ENCODE data around the gene ACOT7.
"Not testable (repeated sequence)": the region's sequence is repeated elsewhere in the genome, so short reads cannot be mapped to it uniquely, and the experiment has no call there.

The ACOT7 gene, protein sequence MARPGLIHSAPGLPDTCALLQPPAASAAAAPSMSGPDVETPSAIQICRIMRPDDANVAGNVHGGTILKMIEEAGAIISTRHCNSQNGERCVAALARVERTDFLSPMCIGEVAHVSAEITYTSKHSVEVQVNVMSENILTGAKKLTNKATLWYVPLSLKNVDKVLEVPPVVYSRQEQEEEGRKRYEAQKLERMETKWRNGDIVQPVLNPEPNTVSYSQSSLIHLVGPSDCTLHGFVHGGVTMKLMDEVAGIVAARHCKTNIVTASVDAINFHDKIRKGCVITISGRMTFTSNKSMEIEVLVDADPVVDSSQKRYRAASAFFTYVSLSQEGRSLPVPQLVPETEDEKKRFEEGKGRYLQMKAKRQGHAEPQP

DNA sequence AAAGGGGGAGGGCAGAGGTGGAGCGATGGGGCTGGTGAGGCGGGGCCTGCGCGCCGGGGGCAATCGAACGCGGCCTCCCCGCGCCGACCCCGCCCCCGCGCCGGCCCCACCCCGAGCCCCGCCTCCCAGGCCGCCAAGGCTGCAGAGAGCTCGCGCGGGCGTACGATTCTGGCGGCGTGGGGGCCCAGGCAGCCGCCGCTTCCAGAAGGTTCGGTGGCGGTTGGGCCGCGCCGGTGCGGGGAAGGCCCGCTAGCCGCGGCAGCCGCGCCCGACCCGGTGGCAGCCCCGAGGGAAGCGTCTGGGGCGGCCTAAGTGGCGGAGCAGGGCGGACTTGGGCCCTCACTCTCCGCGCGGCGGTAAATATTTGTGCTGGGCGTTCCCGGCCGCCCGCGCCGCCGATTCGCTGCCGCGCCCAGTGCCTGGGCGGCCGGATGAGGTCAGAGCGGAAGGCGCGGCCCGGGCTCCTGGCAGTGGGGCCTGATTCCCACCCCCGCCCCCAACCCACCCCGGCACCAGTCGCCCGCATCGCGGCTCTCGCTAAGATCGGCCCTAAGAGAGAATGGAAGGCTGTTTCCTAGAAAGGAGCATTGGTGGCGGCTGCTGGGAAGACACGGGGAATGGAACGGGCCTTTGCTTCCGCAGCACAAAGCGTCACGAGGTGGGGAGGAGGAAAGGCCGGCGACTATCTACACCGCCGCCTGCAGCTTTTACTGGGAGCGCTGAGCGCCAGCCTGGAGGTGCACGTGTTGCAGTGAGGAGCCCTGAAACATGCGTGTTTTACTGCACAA is at the start of gene ACOT7:
Gene ACOT7, minus strand, starts transcription at position 368 of the 788 bp plus-strand sequence. CDS start 368 bp downstream, outside the sequence.
- DNase-seq = peak; percentile 89 to 98 (median 96)

DNA sequence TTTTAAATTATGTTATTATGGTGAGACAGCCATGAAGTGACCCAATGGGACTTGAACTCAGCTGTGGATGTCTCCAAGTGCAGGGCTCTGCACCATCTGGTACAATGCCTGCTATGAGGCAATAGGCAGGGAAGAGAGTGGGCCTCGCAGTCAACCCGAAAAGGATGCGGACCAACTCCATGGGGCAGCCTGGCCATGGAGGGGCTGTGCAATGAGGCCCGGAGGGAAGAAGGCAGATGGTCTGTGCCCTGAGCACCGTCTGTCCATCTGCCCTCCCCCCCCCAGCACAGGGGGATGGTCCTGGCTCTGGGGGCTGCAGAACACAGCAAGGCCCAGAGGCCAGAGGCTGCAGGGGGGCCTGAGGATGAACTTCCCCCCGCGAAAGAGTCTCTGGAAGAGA is 48.0 kb upstream of the ACOT7 start:
- no peak for DNase-seq

DNA sequence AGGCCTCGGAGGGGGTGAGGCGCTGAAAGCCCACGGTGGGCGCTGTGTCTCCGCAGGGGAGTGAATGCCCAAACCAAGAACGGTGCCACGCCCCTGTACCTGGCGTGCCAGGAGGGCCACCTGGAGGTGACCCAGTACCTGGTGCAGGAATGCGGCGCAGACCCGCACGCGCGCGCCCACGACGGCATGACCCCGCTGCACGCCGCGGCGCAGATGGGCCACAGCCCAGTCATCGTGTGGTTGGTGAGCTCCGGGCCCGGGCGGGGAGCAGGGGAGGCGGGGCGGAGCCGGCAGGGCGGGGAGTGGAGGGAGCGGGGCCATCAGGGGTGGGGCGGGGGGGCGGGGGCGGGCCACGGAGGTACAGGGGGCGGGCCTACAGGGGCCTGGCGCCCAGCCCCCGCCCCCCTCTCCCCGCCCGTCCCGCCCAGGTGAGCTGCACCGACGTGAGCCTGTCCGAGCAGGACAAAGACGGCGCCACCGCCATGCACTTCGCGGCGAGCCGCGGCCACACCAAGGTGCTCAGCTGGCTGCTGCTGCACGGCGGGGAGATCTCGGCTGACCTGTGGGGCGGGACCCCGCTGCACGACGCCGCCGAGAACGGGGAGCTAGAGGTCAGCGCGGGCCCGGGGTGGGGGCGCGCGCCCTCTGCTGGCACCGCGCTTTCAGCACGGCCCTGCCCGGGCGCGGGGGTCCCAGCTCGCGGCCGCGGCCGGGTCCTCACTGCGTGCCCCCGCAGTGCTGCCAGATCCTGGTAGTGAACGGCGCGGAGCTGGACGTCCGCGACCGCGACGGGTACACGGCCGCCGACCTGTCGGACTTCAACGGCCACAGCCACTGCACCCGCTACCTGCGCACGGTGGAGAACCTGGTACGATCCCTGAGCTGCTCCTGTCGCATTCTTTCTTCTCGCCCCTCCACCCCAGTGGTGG is 46.9 kb upstream of the ACOT7 start:
- DNase-seq = peak; percentile 46 to 75 (median 58)

DNA sequence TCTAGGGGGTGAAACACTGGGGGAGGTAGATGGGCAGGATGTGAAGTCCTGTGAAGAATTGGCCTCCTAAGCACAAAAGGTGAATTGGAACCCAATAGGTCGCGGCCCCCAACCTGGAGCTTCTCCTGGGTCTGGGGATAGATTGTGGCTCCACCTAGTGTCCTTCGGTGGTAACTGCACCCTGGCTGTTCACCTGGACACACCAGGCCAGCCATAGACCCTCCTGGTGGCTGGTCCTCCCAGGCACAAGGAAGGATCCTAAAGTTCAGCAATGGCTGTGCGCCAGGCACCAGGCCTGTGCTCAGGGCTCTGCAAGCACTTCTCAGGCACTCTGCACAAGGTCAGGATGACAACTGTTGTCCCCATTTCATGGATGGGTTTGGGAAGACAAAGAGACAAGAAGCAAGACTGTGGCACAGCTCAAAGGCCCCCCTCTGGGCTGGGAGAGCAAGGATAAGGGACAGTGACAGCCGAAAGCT is 44.5 kb upstream of the ACOT7 start:
- peak; percentile 52 to 67 (median 60) for DNase-seq

DNA sequence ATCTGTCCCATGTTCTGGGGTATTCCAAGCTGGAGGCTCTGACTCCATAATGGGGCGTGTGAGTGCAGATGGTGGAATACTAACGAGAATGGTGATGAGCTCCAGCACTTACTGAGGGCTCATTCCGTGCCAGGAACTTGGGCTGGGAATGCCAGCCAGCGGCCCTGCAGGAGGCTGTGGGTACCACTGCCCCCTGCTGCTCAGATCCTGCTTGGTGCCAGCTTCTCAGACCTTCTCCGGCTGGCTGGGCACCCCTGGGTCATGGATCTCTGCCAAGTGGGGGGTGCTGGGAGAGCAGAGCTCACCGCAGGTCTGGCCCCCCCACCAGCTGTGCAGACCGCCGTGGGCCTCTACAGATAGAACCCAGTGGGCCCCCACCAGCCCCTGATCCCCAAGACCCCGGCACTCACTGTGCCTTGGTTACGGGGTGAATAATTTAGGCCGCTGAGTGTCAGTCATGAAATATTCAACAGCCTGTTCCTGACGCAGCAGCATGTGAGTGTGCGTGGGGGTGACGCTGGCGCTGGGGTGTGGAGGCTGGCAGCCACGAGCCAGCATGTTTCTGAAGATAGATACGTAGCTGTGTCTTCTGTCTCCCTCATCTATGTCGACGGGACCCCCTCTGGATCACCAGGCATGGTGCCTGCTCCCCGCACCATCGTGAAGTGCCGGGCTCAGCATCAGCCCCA is 43.6 kb upstream of the ACOT7 start:
- not testable (repeated sequence) for DNase-seq

DNA sequence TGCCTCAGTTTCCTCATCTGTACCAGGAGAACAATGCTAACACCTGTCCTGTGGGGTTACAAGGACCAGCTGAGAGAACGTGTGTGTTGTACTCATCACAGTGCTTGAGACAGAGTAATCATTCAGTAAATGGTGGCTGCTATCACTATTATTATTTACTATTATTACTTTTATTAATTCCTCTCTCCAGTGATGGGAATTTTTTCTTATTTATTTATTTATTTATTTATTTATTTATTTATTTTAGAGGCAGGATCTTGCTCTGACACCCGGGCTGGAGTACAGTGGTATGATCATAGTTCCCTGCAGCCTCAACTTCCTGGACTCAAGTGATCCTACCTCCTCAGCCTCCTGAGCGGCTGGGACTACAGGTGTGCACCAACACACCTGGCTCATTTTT is 42.7 kb upstream of the ACOT7 start:
- not testable (repeated sequence) for DNase-seq

DNA sequence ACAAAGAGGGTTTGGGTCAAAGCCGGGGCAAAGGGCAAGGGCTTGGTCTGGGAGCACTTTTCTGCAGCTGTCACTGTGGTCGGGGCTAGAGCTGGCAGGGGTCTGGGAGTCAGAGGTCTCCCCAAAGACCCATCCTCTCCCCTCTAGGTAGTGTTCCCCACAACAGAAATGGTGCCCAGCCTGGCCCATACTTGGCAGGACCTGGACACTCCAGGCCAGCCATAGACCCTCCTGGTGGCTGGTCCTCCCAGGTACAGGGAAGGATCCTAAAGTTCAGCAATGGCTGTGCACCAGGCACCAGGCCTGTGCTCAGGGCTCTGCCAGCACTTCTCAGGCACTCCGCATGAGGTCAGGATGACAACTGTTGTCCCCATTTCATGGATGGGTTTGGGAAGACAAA is 42.0 kb upstream of the ACOT7 start:
- no peak for DNase-seq

DNA sequence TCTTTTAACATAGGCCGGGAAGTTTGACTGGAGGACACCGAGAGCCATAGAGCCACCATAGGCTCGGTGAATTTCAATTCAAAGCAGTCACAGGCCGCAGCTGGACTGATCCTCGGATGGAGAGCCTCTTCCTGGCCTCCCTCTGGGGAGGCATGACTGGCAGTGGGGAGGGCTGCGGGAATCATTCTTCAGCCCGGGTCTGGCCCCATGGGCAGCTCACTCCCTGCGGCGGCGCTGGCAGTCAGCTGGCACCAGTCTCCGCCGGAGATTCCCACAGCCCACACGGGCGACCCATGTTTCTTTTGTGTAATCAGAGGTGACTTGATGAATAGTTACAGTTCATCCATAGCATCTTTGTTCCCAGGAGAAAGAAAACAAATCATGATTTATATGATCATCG is 41.6 kb upstream of the ACOT7 start:
- DNase-seq = no peak

DNA sequence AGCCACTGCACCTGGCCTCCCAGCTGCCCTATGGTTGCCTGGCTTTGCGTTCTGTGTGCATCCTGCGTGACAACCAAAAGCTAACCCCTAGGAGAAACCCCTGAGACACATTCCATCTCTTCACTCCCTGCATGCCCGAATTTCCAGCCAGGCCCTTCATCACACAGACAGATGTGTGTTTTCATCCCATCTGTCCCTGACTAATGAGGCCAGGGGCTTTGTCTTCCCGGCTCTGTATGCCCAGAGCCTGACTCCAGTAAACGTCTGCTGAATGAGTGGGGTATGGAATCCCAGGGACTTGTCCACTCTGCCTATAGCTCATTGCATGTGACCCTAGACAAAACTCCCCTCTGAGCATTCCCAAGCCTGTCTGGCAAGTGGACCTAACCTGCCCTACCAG is 40.6 kb upstream of the ACOT7 start:
- no peak for DNase-seq

DNA sequence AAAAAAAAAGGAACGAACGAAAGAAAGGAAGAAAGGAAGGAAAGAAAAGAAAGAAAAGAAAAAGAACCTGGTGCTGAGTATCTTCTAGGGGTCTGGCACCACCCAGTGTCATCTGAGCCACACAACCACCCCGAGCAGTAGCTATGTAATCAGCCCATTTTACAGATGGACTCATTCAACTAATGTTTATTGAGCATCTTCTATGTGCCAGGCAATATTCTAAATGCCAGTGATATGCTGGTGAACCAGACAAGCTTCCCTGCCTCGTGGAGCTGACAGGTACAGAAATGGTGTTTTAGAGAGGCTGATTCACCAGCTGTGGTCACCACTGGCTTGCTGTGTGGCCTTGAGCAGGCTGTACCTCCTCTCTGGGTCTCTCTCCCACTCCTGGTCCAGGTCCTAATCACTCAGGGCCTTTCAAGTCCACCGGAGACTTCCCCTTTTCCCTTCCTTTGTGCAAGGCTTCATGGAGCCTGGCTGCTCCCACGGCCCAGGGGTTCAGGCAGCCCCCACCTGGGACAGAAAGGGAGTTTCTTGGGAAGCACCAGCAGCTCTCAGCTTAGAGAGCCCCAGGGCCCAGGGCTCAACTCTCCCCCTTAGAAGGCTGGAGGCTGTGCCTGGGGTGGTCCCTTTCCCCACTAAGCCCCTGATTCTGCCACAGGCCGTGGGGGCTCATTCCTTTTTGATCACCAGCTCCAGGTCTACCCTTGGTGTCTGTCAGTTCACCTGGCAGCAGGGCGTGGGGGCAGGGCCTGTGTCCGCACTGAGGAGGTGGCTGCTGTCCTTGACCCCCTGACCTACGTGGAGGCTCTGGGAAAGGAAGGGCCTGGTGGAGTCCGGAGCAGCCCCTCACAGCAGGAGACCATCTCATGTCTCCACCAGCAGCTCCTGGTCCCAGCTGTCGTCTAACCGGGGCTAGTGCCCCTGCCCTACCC is 38.3 kb upstream of the ACOT7 start:
- DNase-seq = not testable (repeated sequence)

DNA sequence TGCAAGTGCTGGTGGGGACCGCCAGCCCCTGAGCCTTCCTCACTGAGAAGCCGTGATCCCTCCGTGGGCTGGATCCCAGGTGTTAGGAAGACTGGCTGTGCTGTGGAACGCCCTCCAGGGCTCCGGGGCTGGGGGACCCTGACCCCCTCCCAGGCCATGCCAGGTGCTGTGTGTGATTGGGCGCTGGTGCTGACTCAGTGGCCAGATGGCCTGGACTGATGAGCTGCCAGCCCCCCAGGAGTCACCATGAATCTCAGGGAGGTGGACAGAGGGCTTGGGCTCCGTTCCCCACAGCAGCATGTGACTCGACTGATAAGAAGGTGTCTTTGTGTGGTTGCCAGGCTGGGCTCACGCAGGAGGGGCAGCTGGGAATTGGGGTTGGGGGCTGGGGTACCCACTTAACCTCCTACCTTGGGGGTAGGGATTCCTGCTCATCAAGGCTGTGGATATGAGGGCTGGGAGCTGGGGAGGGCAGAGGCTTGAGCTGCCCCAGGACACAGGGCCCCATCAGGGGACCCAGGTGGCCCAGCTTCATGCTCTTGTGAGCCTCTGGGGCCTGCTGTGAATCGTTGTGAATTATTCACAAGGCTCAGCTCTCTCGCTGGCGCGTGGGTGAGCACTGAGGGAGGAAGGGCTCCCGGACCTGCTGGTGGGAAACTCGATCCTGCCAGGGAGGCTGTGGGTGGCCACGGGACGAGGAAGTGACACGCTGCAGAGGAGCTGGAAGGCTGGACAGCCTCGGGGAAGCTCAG is 36.3 kb upstream of the ACOT7 start:
- peak; percentile 68 to 86 (median 68) for DNase-seq

DNA sequence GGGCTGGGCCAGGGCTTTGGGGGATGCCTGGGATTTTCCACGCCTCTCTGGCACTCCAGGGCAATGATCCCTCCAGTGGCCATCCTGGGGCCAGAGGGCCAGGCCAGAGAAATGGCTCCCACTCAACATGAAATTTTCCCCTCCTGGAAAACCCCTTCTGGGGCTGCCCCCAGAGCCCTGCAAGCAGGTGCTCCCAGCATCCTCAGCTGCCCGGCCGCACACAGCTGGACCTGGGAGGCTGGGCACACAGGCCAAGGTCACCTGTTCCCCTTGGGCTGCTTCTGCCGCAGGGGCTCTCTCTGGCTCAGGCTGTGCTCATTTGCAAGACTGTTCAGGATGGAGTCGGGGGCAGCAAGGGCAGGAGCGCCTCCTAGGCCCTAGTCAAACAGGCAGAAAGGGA is 34.9 kb upstream of the ACOT7 start:
- not testable (repeated sequence) for DNase-seq

DNA sequence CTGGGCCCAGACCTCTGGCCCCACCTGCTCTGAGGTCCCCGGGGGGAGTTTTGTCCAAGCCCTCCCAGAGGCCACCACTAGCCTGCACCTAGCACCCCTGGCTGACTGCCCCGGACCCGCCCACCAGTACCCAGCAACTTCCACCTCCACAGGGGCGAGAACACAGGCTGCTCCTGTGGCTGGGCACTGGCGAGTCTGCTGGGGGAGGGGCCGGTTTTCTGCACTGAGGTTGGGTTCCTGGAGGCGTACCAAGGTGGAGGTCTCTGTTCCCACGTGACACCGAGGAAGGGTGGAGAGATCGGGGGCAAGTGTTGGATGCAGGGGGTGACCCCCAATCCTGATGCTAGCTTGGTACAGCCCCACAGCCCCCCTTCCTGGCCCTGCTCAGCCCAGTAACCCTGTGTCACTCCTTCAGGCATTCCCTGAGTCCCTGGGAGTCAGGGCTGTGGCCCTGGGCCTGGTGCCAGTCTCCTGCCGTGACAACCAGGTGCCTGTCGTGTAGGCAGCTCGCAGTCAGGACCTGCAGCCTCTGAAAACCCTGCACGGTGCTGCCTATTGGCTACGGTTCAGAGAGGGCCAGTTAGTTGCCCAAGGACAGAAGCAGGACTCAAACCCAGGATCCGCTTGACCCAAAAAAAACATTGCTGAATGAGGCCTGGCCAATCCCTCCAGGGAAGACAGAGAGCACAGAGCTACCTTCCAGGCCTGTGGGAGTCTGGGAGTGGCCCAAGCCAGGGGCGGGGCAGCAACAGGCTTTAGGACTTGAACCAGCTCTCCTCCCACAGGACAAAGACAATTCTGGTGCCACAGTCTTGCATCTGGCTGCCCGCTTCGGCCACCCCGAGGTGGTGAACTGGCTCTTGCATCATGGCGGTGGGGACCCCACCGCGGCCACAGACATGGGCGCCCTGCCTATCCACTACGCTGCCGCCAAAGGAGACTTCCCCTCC is 34.1 kb upstream of the ACOT7 start:
- DNase-seq = no peak

DNA sequence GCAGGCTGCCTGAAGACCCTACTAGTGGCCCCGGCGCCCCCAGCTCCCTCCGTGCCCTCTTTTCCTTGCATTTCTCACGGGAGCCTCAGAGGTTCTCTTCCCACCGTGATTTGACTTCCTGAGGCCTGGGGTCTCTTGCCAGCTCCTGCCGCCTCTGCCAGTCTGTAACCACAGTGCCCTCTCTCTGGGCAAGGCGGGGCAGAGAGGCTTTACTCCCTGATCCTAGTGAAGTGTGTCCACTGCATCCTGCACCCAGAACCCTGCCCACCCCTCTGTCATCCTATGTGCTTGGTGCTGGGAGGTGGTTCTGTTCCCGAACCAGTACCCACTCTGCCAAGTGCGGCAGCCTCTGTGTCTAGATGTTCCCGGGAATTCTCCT is 33.4 kb upstream of the ACOT7 start:
- DNase-seq = no peak

DNA sequence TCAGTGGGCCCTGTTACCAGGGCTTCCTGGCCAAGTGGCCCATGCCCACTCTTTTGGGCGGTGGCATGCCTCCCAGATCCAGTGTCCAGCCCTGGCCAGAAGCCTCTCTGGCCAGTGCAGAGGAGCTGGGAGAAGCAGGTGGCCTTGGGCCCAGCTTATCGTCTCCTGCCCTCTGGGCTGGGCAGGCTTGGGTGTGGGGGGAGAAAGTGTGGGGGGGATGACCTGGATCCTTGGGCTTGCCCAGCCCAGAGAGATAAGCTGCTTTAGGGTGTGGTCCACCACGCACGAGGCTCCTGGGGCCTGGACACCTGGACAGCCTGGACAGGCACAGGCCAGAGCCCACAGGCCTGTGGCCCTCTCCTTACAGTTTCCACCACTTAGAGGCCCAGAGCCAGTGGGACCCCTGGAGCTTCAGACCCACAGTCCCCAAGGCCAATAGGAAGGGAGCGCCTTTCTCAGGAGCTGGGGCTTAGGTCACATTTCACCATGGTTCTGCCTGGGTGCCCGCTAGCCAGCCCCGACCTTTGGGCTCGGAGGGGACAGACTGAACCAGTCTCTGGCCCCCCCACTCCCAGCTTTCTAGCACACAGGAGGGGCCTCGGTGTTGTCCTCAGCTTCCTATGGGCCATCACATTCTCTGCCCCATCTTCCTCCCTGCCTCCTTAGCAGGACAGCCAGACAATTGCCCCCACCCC is 32.9 kb upstream of the ACOT7 start:
- no peak for DNase-seq

DNA sequence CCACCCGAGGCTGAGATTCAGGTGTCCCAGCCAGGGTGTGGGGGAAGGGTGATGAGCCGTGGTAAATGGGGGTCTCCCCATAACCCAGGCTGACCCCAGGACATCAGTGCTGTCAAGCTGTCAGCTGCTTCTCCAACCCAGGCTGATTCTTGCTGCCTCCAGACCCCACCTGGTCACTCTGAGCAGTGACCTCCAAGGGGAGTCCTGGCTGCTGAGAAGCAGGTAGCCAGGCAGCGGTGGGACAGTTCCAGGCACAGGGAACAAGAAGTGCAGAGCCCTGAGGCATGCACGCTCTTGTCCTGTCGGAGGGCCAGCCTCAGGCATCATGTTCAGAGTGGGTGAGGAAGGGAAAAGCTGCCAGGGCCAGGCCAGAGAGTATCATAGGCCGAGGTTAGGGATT is 32.1 kb upstream of the ACOT7 start:
- DNase-seq = no peak

DNA sequence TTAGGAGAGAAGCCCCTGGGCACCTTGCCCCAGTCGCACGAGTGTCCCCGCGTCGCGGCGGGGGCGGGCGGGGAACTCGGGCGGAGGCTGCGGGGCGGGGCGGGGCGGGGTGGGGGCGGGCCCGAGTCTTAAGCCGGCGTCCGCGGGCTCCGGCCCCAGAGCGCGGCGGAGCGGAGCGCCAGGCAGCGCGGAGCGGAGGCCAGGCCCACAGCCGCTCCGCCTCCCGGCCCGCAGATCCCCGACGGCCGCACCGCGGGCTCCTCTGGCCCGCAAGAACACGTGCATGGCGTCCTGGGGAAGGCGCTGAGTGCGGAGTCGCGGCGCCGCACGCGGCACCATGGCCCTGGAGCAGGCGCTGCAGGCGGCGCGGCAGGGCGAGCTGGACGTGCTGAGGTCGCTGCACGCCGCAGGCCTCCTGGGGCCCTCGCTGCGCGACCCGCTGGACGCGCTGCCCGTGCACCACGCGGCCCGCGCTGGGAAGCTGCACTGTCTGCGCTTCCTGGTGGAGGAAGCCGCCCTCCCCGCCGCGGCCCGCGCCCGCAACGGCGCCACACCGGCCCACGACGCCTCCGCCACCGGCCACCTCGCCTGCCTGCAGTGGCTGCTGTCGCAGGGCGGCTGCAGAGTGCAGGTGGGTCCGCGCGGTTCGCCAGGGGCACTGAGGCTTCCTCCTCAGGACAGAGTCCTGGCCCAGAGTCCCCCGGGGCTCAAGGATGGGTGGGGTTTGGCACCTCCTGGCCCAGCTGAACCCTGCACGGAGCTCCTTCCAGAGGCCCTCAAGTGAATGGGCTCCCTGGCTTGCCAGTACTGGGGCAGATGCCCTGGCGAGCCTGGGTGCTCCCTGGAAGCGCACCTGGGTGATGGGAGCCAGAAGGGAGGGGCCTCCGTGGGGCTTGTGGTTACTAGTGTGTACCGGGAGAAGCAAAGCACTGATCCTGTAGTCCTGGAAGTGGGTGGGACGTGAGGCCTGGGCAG is 31.3 kb upstream of the ACOT7 start, which contains the start of gene ESPN:
Gene ESPN, plus strand, starts transcription at position 158 of the 975 bp plus-strand sequence. Its CDS starts 180 bp downstream, at position 338.
- peak in 2 of 3 donors; percentile 25 to 57 for DNase-seq

Data from suppressor macrophage treated with lipopolysaccharide for 1 hour (primary cell).